ENCODE data around the gene CAPZB.

The CAPZB gene

GRCh38 chr1:19392221-19392620, 93.1 kb downstream of the CAPZB start:
- peaks cover 43% of the 10 kb centered on the region for H3K4me1 ChIP-seq (ENCODE audit: insufficient read depth, low read length, poor library complexity, severe bottlenecking)
- no peaks in the 10 kb centered on the region for H3K9me3 ChIP-seq (ENCODE audit: insufficient read depth, low read depth, low read length)
- H3K79me2 ChIP-seq (ENCODE audit: insufficient read depth, low read length): peaks cover 85% of the 10 kb centered on the region
- H4K20me1 ChIP-seq (ENCODE audit: insufficient read depth, low read length, poor library complexity, severe bottlenecking): peaks cover 60% of the 10 kb centered on the region
- H3K9ac ChIP-seq (ENCODE audit: low read depth, low read length, poor library complexity, severe bottlenecking): peak overlapping the region; percentile 73
- peak overlapping the region; percentile 80 for H3K4me2 ChIP-seq (ENCODE audit: low read depth, low read length, poor library complexity, severe bottlenecking)
- peaks cover 16% of the 10 kb centered on the region; the same call in 1 of the 2 replicates for H3F3A ChIP-seq (ENCODE audit: low read depth)
- no peak overlapping the region for H2AFZ ChIP-seq (ENCODE audit: low read length)
- peak overlapping the region; percentile 69 for H3K4me3 ChIP-seq (ENCODE audit: low read length, poor library complexity, severe bottlenecking)
- TF ChIP-seq EZH2phosphoT487 (IDR thresholded peaks at IDR 0.05; ENCODE audit: borderline replicate concordance): no peak
- TF ChIP-seq, protein P1, sequence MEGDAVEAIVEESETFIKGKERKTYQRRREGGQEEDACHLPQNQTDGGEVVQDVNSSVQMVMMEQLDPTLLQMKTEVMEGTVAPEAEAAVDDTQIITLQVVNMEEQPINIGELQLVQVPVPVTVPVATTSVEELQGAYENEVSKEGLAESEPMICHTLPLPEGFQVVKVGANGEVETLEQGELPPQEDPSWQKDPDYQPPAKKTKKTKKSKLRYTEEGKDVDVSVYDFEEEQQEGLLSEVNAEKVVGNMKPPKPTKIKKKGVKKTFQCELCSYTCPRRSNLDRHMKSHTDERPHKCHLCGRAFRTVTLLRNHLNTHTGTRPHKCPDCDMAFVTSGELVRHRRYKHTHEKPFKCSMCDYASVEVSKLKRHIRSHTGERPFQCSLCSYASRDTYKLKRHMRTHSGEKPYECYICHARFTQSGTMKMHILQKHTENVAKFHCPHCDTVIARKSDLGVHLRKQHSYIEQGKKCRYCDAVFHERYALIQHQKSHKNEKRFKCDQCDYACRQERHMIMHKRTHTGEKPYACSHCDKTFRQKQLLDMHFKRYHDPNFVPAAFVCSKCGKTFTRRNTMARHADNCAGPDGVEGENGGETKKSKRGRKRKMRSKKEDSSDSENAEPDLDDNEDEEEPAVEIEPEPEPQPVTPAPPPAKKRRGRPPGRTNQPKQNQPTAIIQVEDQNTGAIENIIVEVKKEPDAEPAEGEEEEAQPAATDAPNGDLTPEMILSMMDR (conservative IDR thresholded peaks at IDR 0.05; ENCODE audit: low read length): no peak
- H3K9me2 ChIP-seq (replicated peaks; ENCODE audit: low read depth, low read length): no peaks in the 10 kb centered on the region
- no peaks in the 10 kb centered on the region for H3K27me3 ChIP-seq (ENCODE audit: insufficient read depth, low read length, poor library complexity, severe bottlenecking)
- H3K36me3 ChIP-seq (ENCODE audit: insufficient read depth, low read length): peaks cover 10% of the 10 kb centered on the region; the same call in 1 of the 2 replicates

DNA sequence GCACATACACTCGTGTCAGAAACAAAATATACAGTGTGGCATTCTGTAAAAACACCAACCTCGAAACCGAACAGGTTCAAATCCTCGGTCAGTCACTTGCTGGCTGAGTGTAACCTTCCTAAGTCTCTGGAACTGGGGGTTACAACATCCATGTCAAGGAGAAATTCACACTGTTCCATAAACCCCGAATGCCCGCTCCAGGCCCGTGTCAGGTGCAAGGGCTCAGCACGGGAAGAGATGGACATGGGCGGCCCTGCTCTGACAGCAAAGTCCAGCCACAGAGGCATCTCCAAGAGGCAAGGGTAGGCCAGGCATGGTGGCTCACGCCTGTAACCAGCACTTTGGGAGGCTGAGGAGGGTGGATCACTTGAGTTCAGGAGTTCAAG, 93.8 kb downstream of the CAPZB start:
- Histone ChIP-seq H3K9me3 (ENCODE audit: insufficient read depth, low read depth, low read length) (no peaks in the 10 kb centered on the region), H3K9me2 (replicated peaks; ENCODE audit: low read depth, low read length) (no peaks in the 10 kb centered on the region), H3K79me2 (ENCODE audit: insufficient read depth, low read length) (peaks cover 86% of the 10 kb centered on the region), H4K20me1 (ENCODE audit: insufficient read depth, low read length, poor library complexity, severe bottlenecking) (peaks cover 63% of the 10 kb centered on the region), H3K4me1 (ENCODE audit: insufficient read depth, low read length, poor library complexity, severe bottlenecking) (peaks cover 44% of the 10 kb centered on the region), H2AFZ (ENCODE audit: low read length) (no peak overlapping the region), H3K4me3 (ENCODE audit: low read length, poor library complexity, severe bottlenecking) (peak overlapping the region; percentile 69), H3K4me2 (ENCODE audit: low read depth, low read length, poor library complexity, severe bottlenecking) (peak overlapping the region; percentile 80), H3K9ac (ENCODE audit: low read depth, low read length, poor library complexity, severe bottlenecking) (peak overlapping the region; percentile 73), H3K36me3 (ENCODE audit: insufficient read depth, low read length) (peaks cover 10% of the 10 kb centered on the region; the same call in 1 of the 2 replicates), H3K27me3 (ENCODE audit: insufficient read depth, low read length, poor library complexity, severe bottlenecking) (no peaks in the 10 kb centered on the region), H3F3A (ENCODE audit: low read depth) (peaks cover 16% of the 10 kb centered on the region; the same call in 1 of the 2 replicates)
- no peak for TF ChIP-seq EZH2phosphoT487 (IDR thresholded peaks at IDR 0.05; ENCODE audit: borderline replicate concordance)
- TF ChIP-seq, protein P1 (conservative IDR thresholded peaks at IDR 0.05; ENCODE audit: low read length): peak; percentile 20

- peak overlapping the region; percentile 73 for H3K9ac ChIP-seq (ENCODE audit: low read depth, low read length, poor library complexity, severe bottlenecking)
- H3K27me3 ChIP-seq (ENCODE audit: insufficient read depth, low read length, poor library complexity, severe bottlenecking): no peaks in the 10 kb centered on the region
- H3K9me3 ChIP-seq (ENCODE audit: insufficient read depth, low read depth, low read length): no peaks in the 10 kb centered on the region
- peaks cover 10% of the 10 kb centered on the region; the same call in 1 of the 2 replicates for H3K36me3 ChIP-seq (ENCODE audit: insufficient read depth, low read length)
- peak overlapping the region; percentile 80 for H3K4me2 ChIP-seq (ENCODE audit: low read depth, low read length, poor library complexity, severe bottlenecking)
- TF ChIP-seq, protein P1 (conservative IDR thresholded peaks at IDR 0.05; ENCODE audit: low read length): peak; percentile 98
- no peak for TF ChIP-seq EZH2phosphoT487 (IDR thresholded peaks at IDR 0.05; ENCODE audit: borderline replicate concordance)
- peaks cover 16% of the 10 kb centered on the region; the same call in 1 of the 2 replicates for H3F3A ChIP-seq (ENCODE audit: low read depth)
- peak overlapping the region; percentile 69 for H3K4me3 ChIP-seq (ENCODE audit: low read length, poor library complexity, severe bottlenecking)
- H3K79me2 ChIP-seq (ENCODE audit: insufficient read depth, low read length): peaks cover 87% of the 10 kb centered on the region
- H2AFZ ChIP-seq (ENCODE audit: low read length): no peak overlapping the region
- H3K4me1 ChIP-seq (ENCODE audit: insufficient read depth, low read length, poor library complexity, severe bottlenecking): peaks cover 44% of the 10 kb centered on the region
- H3K9me2 ChIP-seq (replicated peaks; ENCODE audit: low read depth, low read length): no peaks in the 10 kb centered on the region
- peaks cover 68% of the 10 kb centered on the region for H4K20me1 ChIP-seq (ENCODE audit: insufficient read depth, low read length, poor library complexity, severe bottlenecking)
Observed at GRCh38 chr1:19390901-19391595, 94.3 kb downstream of the CAPZB start.

All from Loucy (cell line).